H1 (cell line): ENCODE data around the gene KRT81. TPM values are rescaled to one million over a fixed set of nuclear protein-coding genes. Genes with fewer than 3 reads are reported as not detected.

Experiments used
- CTCF ChIA-PET: fragments of 300-600 bp; sonication (Branson Sonifier 250); formaldehyde crosslinking; loops from one replicate; lab custom pipeline; 2021; ENCODE audit not compliant: partially characterized antibody; lab: Charles Lee
- POLR2A ChIA-PET: fragments of 300-600 bp; sonication (Branson Sonifier 250); formaldehyde crosslinking; loops from one replicate; lab custom pipeline; 2021; ENCODE audit warnings: inconsistent platforms; ENCODE audit not compliant: partially characterized antibody; lab: Charles Lee
- DNase-seq, 2 experiments: peaks; one replicate each; pipeline versions ENCODE4 v3.0.0 to v3.0.0-alpha.2; 2010 to 2022; ENCODE audit warnings: low spot score in 2 of 2, low read depth in 1 of 2, mixed read lengths in 1 of 2
- FAIRE-seq: peaks from 2 replicates; lab custom pipeline; 2011; peaks lifted over from hg19 to GRCh38; lab: Jason Lieb, UNC
- H2AFZ ChIP-seq: 2 replicates; pipeline ENCODE4 v1.8.1; 2012; ENCODE audit warnings: low read length, inconsistent platforms
- H2AK5ac ChIP-seq: 2 replicates; pipeline ENCODE4 v1.6.1; 2013; ENCODE audit warnings: low read depth, low read length
- H2BK120ac ChIP-seq: replicated peaks from 2 replicates; pipeline ENCODE3; 2013; ENCODE audit warnings: low read depth, low read length, inconsistent platforms
- H2BK12ac ChIP-seq: 2 replicates; pipeline ENCODE4 v1.6.1; 2013; ENCODE audit warnings: low read depth, low read length
- H2BK15ac ChIP-seq: 2 replicates; pipeline ENCODE4 v1.6.1; 2013; ENCODE audit warnings: low read length
- H2BK20ac ChIP-seq: 2 replicates; pipeline ENCODE4 v1.6.1; 2013; ENCODE audit warnings: low read length
- H2BK5ac ChIP-seq: 2 replicates; pipeline ENCODE4 v1.6.1; 2013; ENCODE audit warnings: low read depth, low read length
- H3K14ac ChIP-seq: 2 replicates; pipeline ENCODE4 v1.6.1; 2013; ENCODE audit warnings: inconsistent platforms; ENCODE audit not compliant: insufficient read length
- H3K18ac ChIP-seq: 2 replicates; pipeline ENCODE4 v1.6.1; 2013; ENCODE audit warnings: low read length; ENCODE audit errors: extremely low read depth
- H3K23ac ChIP-seq: 2 replicates; pipeline ENCODE4 v1.6.1; 2013; ENCODE audit warnings: inconsistent platforms; ENCODE audit not compliant: insufficient read length
- H3K23me2 ChIP-seq: 2 replicates; pipeline ENCODE4 v1.6.1; 2013; ENCODE audit warnings: low read depth, low read length
- H3K27ac ChIP-seq: 2 replicates; pipeline ENCODE4 v1.6.1; 2011; ENCODE audit warnings: low read depth, low read length, inconsistent platforms
- H3K27me3 ChIP-seq, 4 experiments: replicated peaks in 1 of 4; 1 replicate in 1 of 4; 2 replicates in 3 of 4; pipeline versions ENCODE4 v1.6.1 to v1.8.1; 2011 to 2013; ENCODE audit warnings: low read length in 3 of 4, mild to moderate bottlenecking in 3 of 4, inconsistent platforms in 2 of 4, mixed read lengths in 2 of 4, moderate library complexity in 1 of 4; ENCODE audit not compliant: control insufficient read depth in 3 of 4, insufficient read depth in 3 of 4; ENCODE audit errors: extremely low read depth in 1 of 4
- H3K36me3 ChIP-seq, 4 experiments: 2 replicates each; pipeline versions ENCODE4 v1.6.1 to v1.8.1; 2011 to 2013; ENCODE audit warnings: mild to moderate bottlenecking in 4 of 4, low read length in 3 of 4, moderate library complexity in 2 of 4, control low read depth in 1 of 4, inconsistent platforms in 1 of 4; ENCODE audit not compliant: insufficient read depth in 4 of 4, control insufficient read depth in 2 of 4
- H3K4ac ChIP-seq: replicated peaks from 2 replicates; pipeline ENCODE3; 2013; ENCODE audit warnings: low read length, low read depth, mixed read lengths, inconsistent platforms; ENCODE audit not compliant: insufficient read length
- H3K4me1 ChIP-seq, 4 experiments: replicated peaks in 1 of 4; 1 replicate in 1 of 4; 2 replicates in 3 of 4; pipeline versions ENCODE4 v1.6.1 to v1.8.1; 2011 to 2013; ENCODE audit warnings: low read length in 3 of 4, inconsistent platforms in 2 of 4, mixed read lengths in 1 of 4; ENCODE audit not compliant: insufficient read depth in 4 of 4, control insufficient read depth in 3 of 4
- H3K4me2 ChIP-seq, 2 experiments: 2 replicates each; pipeline versions ENCODE4 v1.6.1 to v1.8.1; 2011 to 2013; ENCODE audit warnings: low read depth in 2 of 2, low read length in 2 of 2, control low read depth in 1 of 2, inconsistent platforms in 1 of 2, mild to moderate bottlenecking in 1 of 2; ENCODE audit not compliant: insufficient read depth in 1 of 2
- H3K4me3 ChIP-seq, 4 experiments: fragments of 200-600, 300-600 bp in 1 of 4; sonication (generic), shearing (Covaris generic), sonication (Bioruptor Twin) in 1 of 4; 2 replicates each; pipeline versions ENCODE4 v1.5.1 to v1.8.1; 2011 to 2016; ENCODE audit warnings: low read length in 4 of 4, low read depth in 3 of 4, control low read depth in 2 of 4, inconsistent platforms in 2 of 4, mild to moderate bottlenecking in 2 of 4, mixed read lengths in 1 of 4, moderate library complexity in 1 of 4; ENCODE audit not compliant: insufficient read depth in 2 of 4; ENCODE audit errors: extremely low read depth in 1 of 4
- H3K56ac ChIP-seq: replicated peaks from 2 replicates; pipeline ENCODE3; 2013; ENCODE audit warnings: low read depth, mild to moderate bottlenecking, mixed read lengths, low read length, inconsistent platforms; ENCODE audit not compliant: insufficient read length
- H3K79me1 ChIP-seq: 2 replicates; pipeline ENCODE4 v1.6.1; 2013; ENCODE audit warnings: low read depth, low read length, control low read depth
- H3K79me2 ChIP-seq, 2 experiments: 2 replicates each; pipeline versions ENCODE4 v1.6.1 to v1.8.1; 2012 to 2013; ENCODE audit warnings: low read length in 2 of 2, mild to moderate bottlenecking in 2 of 2, inconsistent platforms in 1 of 2; ENCODE audit not compliant: insufficient read depth in 2 of 2, control insufficient read depth in 1 of 2
- H3K9ac ChIP-seq, 4 experiments: replicated peaks in 1 of 4; 1 replicate in 1 of 4; 2 replicates in 3 of 4; pipeline versions ENCODE4 v1.6.1 to v1.8.1; 2011 to 2013; ENCODE audit warnings: low read depth in 3 of 4, low read length in 3 of 4, control low read depth in 2 of 4, mild to moderate bottlenecking in 2 of 4, moderate library complexity in 2 of 4, inconsistent platforms in 1 of 4; ENCODE audit errors: extremely low read depth in 1 of 4
- H3K9me3 ChIP-seq, 2 experiments: 2 replicates each; pipeline versions ENCODE4 v1.6.1 to v1.8.1; 2012 to 2013; ENCODE audit warnings: mild to moderate bottlenecking in 2 of 2, moderate library complexity in 2 of 2, control low read depth in 1 of 2, inconsistent platforms in 1 of 2, low read depth in 1 of 2, low read length in 1 of 2, mixed read lengths in 1 of 2; ENCODE audit not compliant: insufficient read depth in 2 of 2
- H4K20me1 ChIP-seq, 2 experiments: replicated peaks in 1 of 2; 2 replicates each; pipeline versions ENCODE3 to v1.8.1; 2011 to 2013; ENCODE audit warnings: inconsistent platforms in 2 of 2, low read length in 2 of 2, mild to moderate bottlenecking in 1 of 2; ENCODE audit not compliant: insufficient read depth in 2 of 2, control insufficient read depth in 1 of 2
- H4K5ac ChIP-seq: 2 replicates; pipeline ENCODE4 v1.6.1; 2013; ENCODE audit warnings: low read length, low read depth, mixed read lengths, inconsistent platforms; ENCODE audit not compliant: insufficient read length
- H4K8ac ChIP-seq: 2 replicates; pipeline ENCODE4 v1.8.0; 2013; ENCODE audit warnings: mild to moderate bottlenecking, moderate library complexity, low read length, inconsistent platforms; ENCODE audit not compliant: insufficient read depth; ENCODE audit errors: extremely low read depth
- H4K91ac ChIP-seq: replicated peaks from 2 replicates; pipeline ENCODE3; 2013; ENCODE audit warnings: low read length, mixed read lengths, inconsistent platforms; ENCODE audit not compliant: insufficient read length
- MAX ChIP-seq: IDR thresholded peaks from 2 replicates; pipeline ENCODE4 v1.6.1; 2012; ENCODE audit warnings: inconsistent platforms
- WGBS, 2 experiments: shearing (Covaris generic) in 1 of 2; methylation state at CpG; one replicate each; pipeline versions ENCODE4 v1.1.6 to v1.1.7; 2013 to 2015; ENCODE audit warnings: low lambda C conversion rate in 2 of 2, mixed read lengths in 2 of 2, inconsistent platforms in 1 of 2, low coverage in 1 of 2, missing lambda C conversion rate in 1 of 2; ENCODE audit not compliant: insufficient replicate concordance in 2 of 2, insufficient coverage in 1 of 2, insufficient read length in 1 of 2; ENCODE audit errors: extremely low coverage in 1 of 2, missing lambda C conversion rate in 1 of 2; 5-methylcytosine and 5-hydroxymethylcytosine counted together
- polyA plus RNA-seq, 7 experiments: library from polyadenylated mRNA; depleted of rRNA in 3 of 7; stranded (reverse) in 5 of 7; unstranded in 2 of 7; fragments of >200 nt in 5 of 7; fragments of 200-250 nt in 2 of 7; gene quantifications; 1 replicate in 5 of 7; 2 replicates in 1 of 7; 4 replicates in 1 of 7; pipeline versions ENCODE4 v1.2.1 to v1.2.3, GENCODE V29; 2011 to 2013; ENCODE audit warnings: missing spikeins in 2 of 7, mixed read lengths in 2 of 7
- total RNA-seq: library from RNA; stranded (reverse); fragmentation: NEBNext Ultra II Directional; extraction: Animal tissue kit (Norgen Biotek cat#: 25700); gene quantifications from 2 replicates; pipeline ENCODE4 v1.2.1, GENCODE V29; 2021

KRT81 gene
- total and polyA plus RNA-seq, 2 of the 8 experiments (the other 6 are each of a cell fraction or from before 2014, with no cell fraction given), result not detected

DNA sequence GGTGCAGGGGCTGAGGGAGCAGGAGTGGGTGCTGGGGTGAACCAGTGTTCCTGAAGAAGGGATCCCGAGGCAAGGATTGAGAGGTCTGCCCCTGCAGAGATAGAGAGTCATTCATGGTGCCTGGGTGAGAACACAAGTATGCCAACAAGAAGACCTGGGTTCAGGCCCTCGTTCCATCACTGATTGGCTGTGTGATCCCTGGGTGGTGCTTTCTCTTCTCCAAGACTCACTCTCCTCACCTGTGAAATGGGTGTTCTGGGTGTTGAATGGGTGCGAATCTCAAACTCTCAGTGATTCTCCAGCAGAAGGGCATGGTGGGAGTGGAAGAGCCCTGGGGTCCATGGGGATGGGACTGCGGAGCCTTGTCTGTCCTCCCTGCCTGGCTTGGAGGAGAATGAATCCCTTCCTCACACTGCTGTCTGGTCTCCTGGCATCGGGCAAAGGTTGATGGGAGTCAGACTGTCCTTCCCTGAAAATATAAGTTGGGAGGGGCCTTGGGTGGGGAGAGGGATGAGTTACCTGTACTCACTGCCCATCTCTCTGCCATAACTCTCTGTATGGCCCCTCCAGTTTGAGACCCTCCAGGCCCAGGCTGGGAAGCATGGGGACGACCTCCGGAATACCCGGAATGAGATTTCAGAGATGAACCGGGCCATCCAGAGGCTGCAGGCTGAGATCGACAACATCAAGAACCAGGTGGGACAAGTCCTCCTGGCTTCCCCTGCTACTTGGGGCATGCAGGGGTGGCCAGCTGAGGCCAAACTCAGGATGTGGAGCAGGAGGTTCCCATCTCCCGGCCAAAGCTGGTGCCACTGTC is 48.7 kb downstream of the KRT81 start:
- Histone ChIP-seq H3K9me3 (no peaks in the 10 kb centered on the region), H3K27ac (no peak overlapping the region), H3K14ac (no peak overlapping the region), H2BK12ac (no peak overlapping the region), H4K5ac (no peak overlapping the region), H2BK15ac (no peak overlapping the region), H3K36me3 (no peaks in the 10 kb centered on the region; a peak in 1 of 8 replicates), H2BK20ac (no peak overlapping the region), H3K23ac (no peak overlapping the region), H3K23me2 (no peaks in the 10 kb centered on the region; the same call in 1 of the 2 replicates), H3K9ac (no peak overlapping the region), H3K79me2 (no peaks in the 10 kb centered on the region), H3K4me2 (no peak overlapping the region), H4K8ac (no peak overlapping the region), H2BK120ac (no peak overlapping the region), H4K20me1 (no peaks in the 10 kb centered on the region), H3K56ac (no peak overlapping the region), H3K79me1 (no peaks in the 10 kb centered on the region), H2BK5ac (no peak overlapping the region), H3K4ac (no peak overlapping the region), H3K4me1 (peaks cover 7 to 17% (median 11%) of the 10 kb centered on the region in 4 experiments), H3K18ac (no peak overlapping the region), H2AFZ (no peak overlapping the region), H4K91ac (no peak overlapping the region), H3K4me3 (no peak overlapping the region), H2AK5ac (no peak overlapping the region), H3K27me3 (no peaks in the 10 kb centered on the region; a peak in 2 of 7 replicates)
- FAIRE-seq (no peak), DNase-seq (no peak)
- 93% methylated on average over 11 of the region's 11 CpGs; no CpG with 5 or more reads in 1 of the 2 experiments for WGBS, 2 experiments
- no peak for TF ChIP-seq MAX
- ChIA-PET CTCF (interaction anchor here (1.0 to 17.6 kb wide), 12 partner anchors 10 to 103 kb away, joined by 3 to 151 read pairs (median 5); no protein-coding TSS in a partner anchor), POLR2A (no interaction called here)
